T-helper 2 cell treated with Interferon-gamma antibody and Interleukin-4, amounts not matched to agents 5 μg/mL and 100 μg/mL, for 36 hours (primary cell): ENCODE data around the gene HADHA.

Experiments
- DNase-seq: peaks from one replicate; pipeline ENCODE4 v3.0.0; 2021; ENCODE audit warnings: low spot score
- H3K27ac Mint-ChIP-seq: one replicate; pipeline ENCODE4 v1.8.0; 2021; ENCODE audit warnings: mild to moderate bottlenecking, mixed read lengths
- H3K27me3 Mint-ChIP-seq: one replicate; pipeline ENCODE4 v1.8.0; 2021; ENCODE audit warnings: low read depth, mixed read lengths
- H3K36me3 Mint-ChIP-seq: one replicate; pipeline ENCODE4 v1.8.0; 2021; ENCODE audit warnings: low read depth, mixed read lengths
- H3K4me1 Mint-ChIP-seq: one replicate; pipeline ENCODE4 v1.8.0; 2021; ENCODE audit warnings: low read depth, mixed read lengths
- H3K4me3 Mint-ChIP-seq: one replicate; pipeline ENCODE4 v1.8.0; 2022; ENCODE audit warnings: mild to moderate bottlenecking, moderate library complexity, mixed read lengths
- H3K9me3 Mint-ChIP-seq: one replicate; pipeline ENCODE4 v1.8.0; 2021; ENCODE audit warnings: mixed read lengths

Gene HADHA

GRCh38 chr2:26195040-26195984, 49.1 kb downstream of the HADHA start:
- H3K4me3 Mint-ChIP-seq, result no peak overlapping the region
- no peak for DNase-seq
- peaks cover 55% of the 10 kb centered on the region for H3K36me3 Mint-ChIP-seq

DNA sequence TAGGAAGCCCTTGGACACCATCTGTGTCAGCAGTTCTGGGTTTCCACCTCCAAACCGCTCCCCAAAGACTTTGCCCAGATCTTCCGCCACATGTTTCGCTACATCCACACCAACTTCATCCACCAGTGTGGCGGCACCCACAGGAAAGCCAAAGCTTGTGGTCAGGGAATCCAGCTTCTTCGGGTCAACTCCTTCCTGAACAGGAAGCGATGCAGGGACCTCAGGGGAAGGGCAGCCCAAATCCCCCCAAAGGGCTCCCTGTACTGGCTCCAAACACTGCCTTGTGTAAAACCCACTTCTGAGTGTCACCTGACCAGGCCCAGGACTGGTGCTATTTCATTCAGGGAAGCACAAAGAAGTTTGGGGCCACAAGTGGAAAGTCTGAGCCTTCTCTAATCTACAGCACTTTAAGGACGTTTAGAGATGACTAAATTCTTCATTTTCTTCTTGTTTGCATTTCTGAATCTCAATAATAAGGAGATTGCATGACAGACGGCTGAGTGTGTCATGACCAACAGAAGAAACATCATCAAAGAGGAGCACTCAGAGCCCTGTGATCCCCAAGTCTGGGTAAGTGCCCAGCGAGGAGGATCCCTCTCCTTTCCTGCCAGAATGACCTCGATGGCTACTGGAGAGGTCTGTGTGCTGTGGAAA, 50.7 kb downstream of the HADHA start:
- Mint-ChIP-seq H3K4me1 (no peaks in the 10 kb centered on the region), H3K27me3 (no peaks in the 10 kb centered on the region), H3K4me3 (no peak overlapping the region), H3K27ac (no peak overlapping the region), H3K36me3 (peaks cover 45% of the 10 kb centered on the region), H3K9me3 (no peaks in the 10 kb centered on the region)
- no peak for DNase-seq

More at GRCh38 chr2:26195040-26195984, 49.1 kb downstream of the HADHA start:
- Mint-ChIP-seq H3K27ac (no peak overlapping the region), H3K4me1 (no peaks in the 10 kb centered on the region), H3K27me3 (no peaks in the 10 kb centered on the region), H3K9me3 (no peaks in the 10 kb centered on the region)

DNA sequence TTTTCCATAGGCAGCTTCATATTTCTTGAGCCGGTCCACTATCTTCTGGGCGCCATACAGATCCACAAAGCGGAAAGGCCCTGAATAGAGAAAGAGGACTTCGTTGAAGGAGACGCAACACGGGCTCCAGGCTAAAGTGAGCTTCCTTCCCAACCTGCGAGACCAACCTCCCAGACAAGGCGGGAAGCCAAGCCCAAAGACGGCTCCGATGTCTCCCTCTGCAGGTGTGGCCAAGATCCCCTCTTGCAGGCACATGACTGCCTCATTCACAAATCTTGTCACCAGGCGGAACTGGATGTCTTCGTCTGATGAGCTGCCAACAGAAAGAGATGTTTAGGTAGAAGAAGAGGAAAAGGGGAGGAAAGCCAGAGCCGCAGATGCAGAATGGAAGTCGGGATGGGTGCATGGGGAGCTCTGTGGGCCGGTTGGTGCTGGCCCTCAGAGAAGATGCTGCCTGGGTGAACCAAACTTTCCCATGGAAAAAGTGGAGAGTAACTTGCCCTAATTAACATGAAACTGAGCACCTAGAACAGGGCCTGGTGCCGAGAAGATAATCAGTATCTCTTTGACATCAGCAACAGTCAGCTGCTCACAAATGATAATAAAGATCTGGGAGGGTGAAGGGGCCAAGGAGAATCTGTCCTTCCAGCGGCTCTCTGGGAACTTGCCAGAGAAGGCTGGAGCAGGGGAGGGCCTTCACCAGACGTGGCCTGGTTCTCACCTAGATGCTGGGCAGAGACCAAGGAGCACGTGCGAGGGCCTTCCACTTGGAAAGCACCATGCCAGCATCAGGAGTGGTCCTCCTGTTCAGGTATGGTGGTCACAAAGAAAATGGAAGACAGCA, 52.9 kb downstream of the HADHA start:
- H3K9me3 Mint-ChIP-seq, result no peaks in the 10 kb centered on the region
- H3K27me3 Mint-ChIP-seq, result no peaks in the 10 kb centered on the region
- H3K27ac Mint-ChIP-seq, result no peak overlapping the region
- H3K4me1 Mint-ChIP-seq, result no peaks in the 10 kb centered on the region
- DNase-seq, result no peak
- peaks cover 32% of the 10 kb centered on the region for H3K36me3 Mint-ChIP-seq
- H3K4me3 Mint-ChIP-seq, result no peak overlapping the region

GRCh38 chr2:26190369-26190768, 54.1 kb downstream of the HADHA start:
- Mint-ChIP-seq H3K4me1 (peaks cover 4% of the 10 kb centered on the region), H3K27me3 (peaks cover 4% of the 10 kb centered on the region), H3K4me3 (no peak overlapping the region), H3K9me3 (no peaks in the 10 kb centered on the region), H3K36me3 (peaks cover 24% of the 10 kb centered on the region), H3K27ac (no peak overlapping the region)
- no peak for DNase-seq

DNA sequence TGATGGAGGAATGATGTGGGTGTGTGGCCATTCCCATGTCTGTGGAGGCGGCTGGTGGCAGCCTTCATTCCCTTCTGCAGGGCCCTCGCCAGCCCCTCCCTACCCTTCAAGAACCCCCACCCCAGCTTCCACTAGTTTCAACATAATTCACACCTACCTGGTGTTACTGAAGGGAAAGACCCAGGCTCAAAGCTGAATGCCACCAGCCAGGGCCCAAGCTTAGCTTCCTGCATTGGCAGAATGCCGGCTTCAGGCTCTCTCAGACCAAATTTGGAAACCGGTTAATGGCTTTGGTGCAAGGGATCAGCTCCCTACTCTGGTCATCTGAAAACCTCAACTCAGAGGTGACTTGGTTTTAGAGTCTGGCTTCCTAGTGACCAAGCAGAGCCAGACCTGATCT, 54.7 kb downstream of the HADHA start:
- peaks cover 4% of the 10 kb centered on the region for H3K27me3 Mint-ChIP-seq
- no peak overlapping the region for H3K27ac Mint-ChIP-seq
- H3K9me3 Mint-ChIP-seq, result no peaks in the 10 kb centered on the region
- no peak overlapping the region for H3K4me3 Mint-ChIP-seq
- H3K4me1 Mint-ChIP-seq, result peaks cover 6% of the 10 kb centered on the region
- H3K36me3 Mint-ChIP-seq, result peaks cover 20% of the 10 kb centered on the region
- DNase-seq, result no peak

DNA sequence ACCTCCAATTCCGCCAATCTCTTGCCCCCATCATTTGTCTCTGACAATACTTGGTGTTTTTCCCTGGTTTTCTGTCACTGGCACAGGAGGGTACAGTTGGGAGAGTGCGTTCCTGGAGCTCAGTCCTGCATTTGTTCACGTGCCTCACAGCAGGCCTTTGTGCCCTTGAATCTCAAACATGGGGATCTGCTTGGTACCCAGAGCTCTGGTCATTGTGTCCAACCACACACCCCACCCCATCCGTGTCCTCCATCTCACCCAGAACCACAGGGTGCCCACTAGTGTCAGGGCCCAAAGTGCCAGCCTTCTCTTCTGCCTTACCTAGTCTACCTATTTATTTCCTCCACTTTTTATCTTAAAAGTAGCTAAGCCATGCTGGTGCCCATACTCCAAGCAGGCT, 55.3 kb downstream of the HADHA start:
- peaks cover 17% of the 10 kb centered on the region for H3K36me3 Mint-ChIP-seq
- H3K9me3 Mint-ChIP-seq, result no peaks in the 10 kb centered on the region
- DNase-seq, result no peak
- H3K4me1 Mint-ChIP-seq, result peaks cover 6% of the 10 kb centered on the region
- H3K27me3 Mint-ChIP-seq, result peaks cover 4% of the 10 kb centered on the region
- H3K27ac Mint-ChIP-seq, result peak overlapping the region; percentile 4
- H3K4me3 Mint-ChIP-seq, result no peak overlapping the region

DNA sequence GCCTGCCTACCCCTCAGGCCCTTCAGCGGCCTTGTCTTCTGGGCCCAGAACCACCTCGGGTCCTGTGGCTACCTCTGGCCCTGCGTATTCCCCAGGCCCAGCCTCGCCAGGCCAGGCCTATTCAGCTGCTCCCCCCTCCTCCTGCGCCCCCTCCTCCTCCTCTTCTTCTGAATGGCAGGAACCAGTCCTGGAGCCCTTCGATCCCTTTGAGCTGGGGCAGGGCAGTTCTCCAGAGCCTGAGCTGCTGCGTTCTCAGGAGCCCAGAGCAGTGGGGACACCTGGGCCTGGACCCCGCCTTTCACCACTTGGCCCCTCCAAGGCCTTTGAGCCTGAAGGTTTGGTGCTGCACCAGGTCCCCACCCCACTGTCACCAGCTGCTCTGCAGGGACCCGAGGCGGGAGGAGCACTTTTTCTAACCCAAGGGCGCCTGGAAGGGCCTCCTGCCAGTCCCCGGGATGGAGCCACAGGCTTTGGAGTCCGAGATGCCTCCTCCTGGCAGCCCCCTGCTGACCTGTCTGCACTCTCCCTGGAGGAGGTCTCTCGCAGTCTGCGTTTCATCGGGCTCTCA, 56.8 kb downstream of the HADHA start:
- Mint-ChIP-seq H3K27me3 (peaks cover 7% of the 10 kb centered on the region), H3K4me3 (no peak overlapping the region), H3K4me1 (peaks cover 8% of the 10 kb centered on the region), H3K27ac (no peak overlapping the region), H3K36me3 (peaks cover 13% of the 10 kb centered on the region), H3K9me3 (no peaks in the 10 kb centered on the region)
- no peak for DNase-seq

DNA sequence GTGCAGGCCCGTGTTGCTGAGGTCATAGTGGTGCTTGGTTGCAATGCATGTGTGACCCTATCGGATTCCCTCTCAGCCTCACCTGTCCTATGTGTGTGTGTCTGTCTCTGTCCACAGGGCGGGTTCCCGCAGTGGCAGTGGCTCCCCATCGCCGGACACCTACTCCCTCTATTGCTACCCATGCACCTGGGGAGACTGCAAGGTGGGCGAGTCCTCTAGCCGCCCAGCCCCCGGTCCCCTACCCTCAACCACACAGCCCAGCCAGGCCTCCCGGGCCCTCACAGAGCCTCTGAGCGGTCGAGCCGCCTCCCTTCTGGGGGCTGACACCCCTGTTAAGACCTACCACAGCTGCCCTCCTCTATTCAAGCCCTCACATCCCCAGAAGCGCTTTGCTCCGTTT, 57.3 kb downstream of the HADHA start:
- Mint-ChIP-seq H3K4me1 (peaks cover 8% of the 10 kb centered on the region), H3K27ac (no peak overlapping the region), H3K36me3 (peaks cover 13% of the 10 kb centered on the region), H3K4me3 (peak overlapping the region; percentile 18), H3K27me3 (peaks cover 7% of the 10 kb centered on the region), H3K9me3 (no peaks in the 10 kb centered on the region)
- no peak for DNase-seq

GRCh38 chr2:26185954-26186770, 58.3 kb downstream of the HADHA start:
- no peaks in the 10 kb centered on the region for H3K9me3 Mint-ChIP-seq
- no peak for DNase-seq
- H3K36me3 Mint-ChIP-seq, result peaks cover 6% of the 10 kb centered on the region
- peaks cover 12% of the 10 kb centered on the region for H3K27me3 Mint-ChIP-seq
- H3K4me3 Mint-ChIP-seq, result peak overlapping the region; percentile 79
- peaks cover 8% of the 10 kb centered on the region for H3K4me1 Mint-ChIP-seq
- H3K27ac Mint-ChIP-seq, result peak overlapping the region; percentile 56

- peak overlapping the region; percentile 79 for H3K4me3 Mint-ChIP-seq
- peaks cover 8% of the 10 kb centered on the region for H3K4me1 Mint-ChIP-seq
- peaks cover 15% of the 10 kb centered on the region for H3K27me3 Mint-ChIP-seq
- H3K27ac Mint-ChIP-seq, result peak overlapping the region; percentile 56
- DNase-seq, result no peak
- H3K36me3 Mint-ChIP-seq, result no peaks in the 10 kb centered on the region
- H3K9me3 Mint-ChIP-seq, result no peaks in the 10 kb centered on the region
Observed at GRCh38 chr2:26185304-26185928, 59.0 kb downstream of the HADHA start.

GRCh38 chr2:26184555-26185303, 59.7 kb downstream of the HADHA start:
- Mint-ChIP-seq H3K27me3 (peaks cover 19% of the 10 kb centered on the region), H3K27ac (peak overlapping the region; percentile 53), H3K9me3 (no peaks in the 10 kb centered on the region), H3K36me3 (no peaks in the 10 kb centered on the region), H3K4me1 (peaks cover 8% of the 10 kb centered on the region), H3K4me3 (peak overlapping the region; percentile 79)
- DNase-seq, result peak; percentile 85

- Mint-ChIP-seq H3K27me3 (peaks cover 24% of the 10 kb centered on the region), H3K4me3 (peak overlapping the region; percentile 67), H3K4me1 (peaks cover 10% of the 10 kb centered on the region), H3K27ac (peak overlapping the region; percentile 12), H3K9me3 (no peaks in the 10 kb centered on the region), H3K36me3 (no peaks in the 10 kb centered on the region)
- DNase-seq, result no peak
Observed at GRCh38 chr2:26184121-26184520, 60.3 kb downstream of the HADHA start.
